Transverse colon (tissue), 4 donors: Measurements from ENCODE around the gene DCP2. TPM values are rescaled to one million over a fixed set of nuclear protein-coding genes. Genes with fewer than 3 reads are reported as not detected.

ENCODE experiments used
- DNase-seq: peaks from one replicate; pipeline ENCODE4 v3.0.0-alpha.2; 2019
- H3K27ac ChIP-seq, 4 donors: fragments of 200-600 bp; sonication (generic); 2 replicates each; pipeline ENCODE4 v1.5.1; 2016 to 2018; ENCODE audit warnings: inconsistent platforms in 4 of 4
- H3K27me3 ChIP-seq: fragments of 200-600 bp; sonication (generic); 2 replicates; pipeline ENCODE4 v1.5.1; 2017; ENCODE audit warnings: inconsistent platforms
- H3K36me3 ChIP-seq, 4 donors: fragments of 200-600 bp; sonication (generic); 2 replicates each; pipeline ENCODE4 v1.5.1; 2017 to 2019; ENCODE audit warnings: inconsistent platforms in 4 of 4
- H3K4me1 ChIP-seq, 4 donors: fragments of 200-600 bp; sonication (generic); 2 replicates each; pipeline ENCODE4 v1.5.1; 2017 to 2020; ENCODE audit warnings: inconsistent platforms in 4 of 4
- H3K4me3 ChIP-seq, 4 donors: fragments of 200-600 bp; sonication (generic); 1 replicate in 1 of 4; 2 replicates in 3 of 4; pipeline versions ENCODE4 v1.5.1 to v1.6.1; 2017 to 2019; ENCODE audit warnings: inconsistent platforms in 4 of 4
- H3K9me3 ChIP-seq, 2 donors: fragments of 200-600 bp; sonication (generic); 2 replicates each; pipeline ENCODE4 v1.5.1; 2017 to 2019; ENCODE audit warnings: inconsistent platforms in 2 of 2
- EP300 ChIP-seq: sonication (generic); formaldehyde crosslinking; IDR thresholded peaks from one replicate; pipeline ENCODE4 v1.6.1; 2017; ENCODE audit warnings: antibody characterized with exemption, low read depth
- POLR2A ChIP-seq: fragments of 450-650 bp; IDR thresholded peaks from one replicate; pipeline ENCODE4 v1.6.1; 2016; ENCODE audit warnings: antibody characterized with exemption, mild to moderate bottlenecking, moderate library complexity
- POLR2AphosphoS5 ChIP-seq, 3 donors: sonication (generic); formaldehyde crosslinking; IDR thresholded peaks; one replicate each; pipeline ENCODE4 v1.6.1; 2016; ENCODE audit warnings: antibody characterized with exemption in 3 of 3
- WGBS, 2 donors: methylation state at CpG; one replicate each; pipeline ENCODE4 v1.1.5; 2018; ENCODE audit warnings: low coverage in 1 of 2; 5-methylcytosine and 5-hydroxymethylcytosine counted together
- in situ Hi-C, 4 donors: fragments of 200-750 bp; cut with MboI; loops; one replicate each; pipeline versions ENCODE4 v1.15.0 to v1.15.1; 2017; ENCODE audit warnings: low sequenced_read_pairs in 3 of 4, low pct_ligation_motif_present in 1 of 4, low pct_unique_long_range_greater_than_20kb in 1 of 4
- intact Hi-C: fragments of 100-400 bp; cut with DNase I; formaldehyde crosslinking; loops from one replicate; pipeline ENCODE4 v1.15.1; 2023; ENCODE audit warnings: low total_unique reads
- total RNA-seq, 4 donors: library from RNA; depleted of rRNA; stranded (reverse); fragments of >200 nt; gene quantifications; one replicate each; pipeline ENCODE4 v1.1.0, GENCODE V29; 2016
- TF ChIP-seq, protein P1 (sequence below), 5 experiments: fragments of 200-600 bp in 3 of 5; fragments of 450-650 bp in 2 of 5; sonication (generic) in 3 of 5; IDR thresholded peaks; 1 replicate in 2 of 5; 2 replicates in 3 of 5; pipeline ENCODE4 v1.5.1; 2016 to 2017; ENCODE audit warnings: antibody characterized with exemption in 5 of 5, inconsistent platforms in 3 of 5, mild to moderate bottlenecking in 2 of 5, moderate library complexity in 1 of 5

DCP2 gene
- total RNA-seq, 4 donors from 2014 or later: 11.6 to 27.8 (median 20.7) TPM

DNA sequence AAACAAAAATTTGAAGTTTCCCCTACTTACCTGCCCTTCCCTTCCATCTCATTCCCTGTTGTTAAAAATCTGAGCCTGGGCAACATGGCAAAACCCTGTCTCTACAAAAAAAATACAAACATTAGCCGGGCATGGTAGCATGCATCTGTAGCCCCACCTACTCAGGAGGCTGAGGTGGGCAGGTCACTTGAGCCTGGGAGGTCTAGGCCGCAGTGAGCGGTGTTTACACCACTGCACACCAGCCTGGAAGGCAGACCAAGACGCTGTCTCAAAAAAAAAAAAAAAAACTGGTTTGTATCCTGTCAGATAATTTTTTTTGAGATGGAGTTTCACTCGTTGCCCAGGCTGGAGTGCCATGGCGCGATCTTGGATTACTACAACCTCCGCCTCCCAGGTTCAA lies 38.3 kb upstream of the DCP2 start:
- in situ Hi-C loops (loop anchor here in 1 of 4 donors (25.0 kb wide), 1 partner anchor 376 kb away; no protein-coding TSS in a partner anchor), intact Hi-C loops (no loop called here)
- TF ChIP-seq POLR2AphosphoS5 (IDR thresholded peaks at IDR 0.05): no peak
- Histone ChIP-seq H3K9me3 (no peaks in the 10 kb centered on the region), H3K36me3 (no peaks in the 10 kb centered on the region), H3K27me3 (no peaks in the 10 kb centered on the region), H3K4me1 (no peaks in the 10 kb centered on the region), H3K4me3 (no peak overlapping the region), H3K27ac (no peak overlapping the region)
- 85 to 89% methylated on average over 5 to 8 of the region's 8 CpGs for WGBS, 2 donors
- no peak for DNase-seq

DNA sequence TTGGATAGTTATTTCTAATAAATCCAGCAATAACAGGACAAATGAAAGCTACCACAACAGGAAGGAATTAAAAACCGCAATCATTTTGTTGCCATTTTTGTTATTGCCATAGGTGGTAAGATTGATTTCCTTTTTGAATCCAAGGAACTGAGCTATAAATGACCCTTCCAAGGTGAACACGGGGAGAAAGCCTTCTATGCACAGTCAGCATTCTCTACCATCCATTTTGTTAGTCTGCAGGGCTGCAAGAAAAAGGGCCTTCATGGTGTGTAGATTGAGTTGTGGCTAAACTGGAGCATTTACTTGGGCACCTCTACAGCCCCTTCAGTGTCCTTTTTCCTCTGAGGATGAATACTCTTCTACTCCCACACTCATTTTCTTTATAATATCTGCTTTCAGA lies 35.9 kb upstream of the DCP2 start:
- TF ChIP-seq EP300: no peak
- TF ChIP-seq POLR2AphosphoS5 (IDR thresholded peaks at IDR 0.05): no peak
- TF ChIP-seq, protein P1, sequence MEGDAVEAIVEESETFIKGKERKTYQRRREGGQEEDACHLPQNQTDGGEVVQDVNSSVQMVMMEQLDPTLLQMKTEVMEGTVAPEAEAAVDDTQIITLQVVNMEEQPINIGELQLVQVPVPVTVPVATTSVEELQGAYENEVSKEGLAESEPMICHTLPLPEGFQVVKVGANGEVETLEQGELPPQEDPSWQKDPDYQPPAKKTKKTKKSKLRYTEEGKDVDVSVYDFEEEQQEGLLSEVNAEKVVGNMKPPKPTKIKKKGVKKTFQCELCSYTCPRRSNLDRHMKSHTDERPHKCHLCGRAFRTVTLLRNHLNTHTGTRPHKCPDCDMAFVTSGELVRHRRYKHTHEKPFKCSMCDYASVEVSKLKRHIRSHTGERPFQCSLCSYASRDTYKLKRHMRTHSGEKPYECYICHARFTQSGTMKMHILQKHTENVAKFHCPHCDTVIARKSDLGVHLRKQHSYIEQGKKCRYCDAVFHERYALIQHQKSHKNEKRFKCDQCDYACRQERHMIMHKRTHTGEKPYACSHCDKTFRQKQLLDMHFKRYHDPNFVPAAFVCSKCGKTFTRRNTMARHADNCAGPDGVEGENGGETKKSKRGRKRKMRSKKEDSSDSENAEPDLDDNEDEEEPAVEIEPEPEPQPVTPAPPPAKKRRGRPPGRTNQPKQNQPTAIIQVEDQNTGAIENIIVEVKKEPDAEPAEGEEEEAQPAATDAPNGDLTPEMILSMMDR (IDR thresholded peaks at IDR 0.05): no peak
- TF ChIP-seq POLR2A: no peak
- no peaks in the 10 kb centered on the region for H3K9me3 ChIP-seq
- intact Hi-C loops: no loop called here
- no peak overlapping the region for H3K27ac ChIP-seq
- H3K36me3 ChIP-seq: no peaks in the 10 kb centered on the region
- in situ Hi-C loops: loop anchor here in 1 of 4 donors (25.0 kb wide), 1 partner anchor 378 kb away; no protein-coding TSS in a partner anchor
- no peak overlapping the region for H3K4me3 ChIP-seq
- no peak for DNase-seq
- WGBS, 2 donors: 66 to 81% methylated on average over 2 of the region's 2 CpGs
- H3K27me3 ChIP-seq: no peaks in the 10 kb centered on the region
- no peaks in the 10 kb centered on the region for H3K4me1 ChIP-seq

DNA sequence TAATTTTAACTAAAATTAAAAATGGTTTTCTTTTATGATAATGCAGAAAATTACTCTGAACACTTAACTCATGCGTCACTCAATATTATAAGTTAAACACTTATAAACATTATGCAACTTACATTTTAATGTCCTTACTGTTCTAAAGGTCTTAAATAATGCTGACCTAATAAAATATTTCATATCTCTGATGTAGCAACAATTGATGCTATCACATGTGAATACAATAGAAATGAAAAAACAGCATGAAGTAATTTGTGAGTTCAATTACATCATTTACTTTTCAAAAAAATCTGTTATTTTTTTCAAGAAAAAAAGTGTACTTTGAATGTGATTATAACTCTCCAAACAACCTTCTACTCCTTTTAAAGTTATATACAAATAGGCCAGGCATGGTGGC lies 28.1 kb upstream of the DCP2 start:
- DNase-seq: no peak
- no peaks in the 10 kb centered on the region for H3K27me3 ChIP-seq
- intact Hi-C loops (no loop called here), in situ Hi-C loops (loop anchor here in 1 of 4 donors (25.0 kb wide), 1 partner anchor 386 kb away; no protein-coding TSS in a partner anchor)
- no peaks in the 10 kb centered on the region for H3K36me3 ChIP-seq
- TF ChIP-seq POLR2AphosphoS5 (IDR thresholded peaks at IDR 0.05) (no peak), POLR2A (no peak), EP300 (no peak)
- TF ChIP-seq, protein P1 (IDR thresholded peaks at IDR 0.05): no peak
- H3K4me1 ChIP-seq: no peaks in the 10 kb centered on the region
- H3K9me3 ChIP-seq: no peaks in the 10 kb centered on the region
- H3K27ac ChIP-seq: no peak overlapping the region
- 95 to 100% methylated on average over 1 of the region's 1 CpG for WGBS, 2 donors
- no peak overlapping the region for H3K4me3 ChIP-seq

DNA sequence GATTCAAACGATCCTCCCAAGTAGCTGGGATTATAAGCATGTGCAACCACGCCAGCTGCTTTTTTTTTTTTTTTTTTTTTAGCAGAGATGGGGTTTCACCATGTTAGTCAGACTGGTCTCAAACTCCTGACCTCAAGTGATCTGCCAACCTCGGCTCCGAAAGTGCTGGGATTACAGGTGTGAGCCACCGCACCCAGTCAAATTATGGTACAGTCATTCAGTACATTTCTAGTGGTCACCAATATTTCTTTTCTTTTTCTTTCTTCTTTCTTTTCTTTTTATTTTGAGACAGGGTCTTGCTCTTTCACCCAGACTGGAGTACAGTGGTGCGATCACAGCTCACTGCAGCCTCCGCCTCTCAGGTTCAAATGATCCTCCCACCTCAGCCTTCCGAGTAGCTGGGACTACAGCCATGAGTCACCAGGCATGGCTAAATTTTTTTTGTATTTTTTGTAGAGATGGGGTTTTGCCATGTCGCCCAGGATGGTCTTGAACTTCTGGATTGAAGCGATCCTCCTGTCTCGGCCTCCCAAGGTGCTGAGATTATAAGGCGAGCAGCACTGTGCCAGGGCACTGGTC lies 25.4 kb upstream of the DCP2 start:
- no peaks in the 10 kb centered on the region for H3K9me3 ChIP-seq
- no peak overlapping the region for H3K27ac ChIP-seq
- H3K4me1 ChIP-seq: no peaks in the 10 kb centered on the region
- no peaks in the 10 kb centered on the region for H3K36me3 ChIP-seq
- TF ChIP-seq EP300 (no peak), POLR2AphosphoS5 (IDR thresholded peaks at IDR 0.05) (no peak), POLR2A (no peak)
- TF ChIP-seq, protein P1 (IDR thresholded peaks at IDR 0.05): no peak
- 71 to 82% methylated on average over 8 to 12 of the region's 12 CpGs for WGBS, 2 donors
- no peaks in the 10 kb centered on the region for H3K27me3 ChIP-seq
- intact Hi-C loops (no loop called here), in situ Hi-C loops (no loop called here)
- DNase-seq: no peak
- H3K4me3 ChIP-seq: no peak overlapping the region

DNA sequence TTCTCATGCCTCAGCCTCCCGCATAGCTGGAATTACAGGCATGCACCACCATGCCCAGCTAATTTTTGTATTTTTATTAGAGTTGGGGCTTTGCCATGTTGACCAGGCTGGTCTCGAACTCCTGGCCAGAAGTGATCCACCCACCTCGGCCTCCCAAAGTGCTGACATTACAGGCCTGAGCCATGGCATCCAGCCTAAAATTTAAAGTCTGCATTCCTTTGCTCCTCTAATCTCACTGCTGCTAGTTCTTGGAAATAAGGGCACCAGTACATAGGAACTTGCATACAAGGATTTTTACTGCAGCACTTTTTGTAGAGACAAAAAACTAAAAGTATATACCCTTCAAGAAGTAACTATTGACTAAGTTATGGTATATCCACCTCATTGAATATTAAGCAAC lies 20.0 kb upstream of the DCP2 start:
- TF ChIP-seq, protein P1 (IDR thresholded peaks at IDR 0.05): no peak
- no peak for TF ChIP-seq EP300
- TF ChIP-seq POLR2AphosphoS5 (IDR thresholded peaks at IDR 0.05): no peak
- no peak for TF ChIP-seq POLR2A
- H3K27ac ChIP-seq: no peak overlapping the region
- H3K4me1 ChIP-seq: peaks cover 0 to 18% (median 9%) of the 10 kb centered on the region in 4 donors
- in situ Hi-C loops: no loop called here
- 75 to 100% methylated on average over 1 to 3 of the region's 3 CpGs for WGBS, 2 donors
- no peaks in the 10 kb centered on the region for H3K36me3 ChIP-seq
- intact Hi-C loops: no loop called here
- H3K27me3 ChIP-seq: no peaks in the 10 kb centered on the region
- no peaks in the 10 kb centered on the region for H3K9me3 ChIP-seq
- DNase-seq: no peak
- H3K4me3 ChIP-seq: no peak overlapping the region
